Pancreas (tissue), 10 donors: Measurements from ENCODE around the gene STMN1. TPM values are rescaled to one million over a fixed set of nuclear protein-coding genes. Genes with fewer than 3 reads are reported as not detected.
A peak's percentile ranks its signal among the peaks of the same experiment; 100 is the strongest.

ENCODE experiments used
- ATAC-seq, 4 donors: fragments of 200-7000 bp; cut with Tn5 transposase; one replicate each; pipeline versions ENCODE4 v1.8.0 to v1.9.1; 2020; ENCODE audit warnings: mild to moderate bottlenecking in 4 of 4, moderate library complexity in 4 of 4
- DNase-seq, 6 donors: peaks; one replicate each; pipeline ENCODE4 v3.0.0-alpha.2; 2020
- FAIRE-seq: peaks from 2 replicates; lab custom pipeline; 2012; peaks lifted over from hg19 to GRCh38; lab: Jason Lieb, UNC
- H3K27ac ChIP-seq, 4 donors: fragments of 200-600 bp; sonication (generic); 1 replicate in 3 of 4; 2 replicates in 1 of 4; pipeline versions ENCODE4 v1.5.0 to v1.8.0; 2020
- H3K27me3 ChIP-seq, 4 donors: fragments of 200-600 bp; one replicate each; pipeline ENCODE4 v1.8.0; 2021
- H3K36me3 ChIP-seq, 3 donors: fragments of 200-600 bp; sonication (generic) in 1 of 3; one replicate each; pipeline versions ENCODE4 v1.5.0 to v1.8.0; 2020 to 2021
- H3K4me1 ChIP-seq, 3 donors: fragments of 200-600 bp; one replicate each; pipeline ENCODE4 v1.8.0; 2021
- H3K4me3 ChIP-seq, 4 donors: fragments of 200-600 bp; sonication (generic) in 2 of 4; one replicate each; pipeline versions ENCODE4 v1.5.0 to v1.8.0; 2020 to 2021
- H3K9me3 ChIP-seq, 4 donors: fragments of 200-600 bp; one replicate each; pipeline ENCODE4 v1.8.0; 2021
- CTCF ChIP-seq, 4 donors: fragments of 200-600 bp; sonication (generic) in 3 of 4; IDR thresholded peaks; one replicate each; pipeline versions ENCODE4 v1.5.0 to v1.8.0; 2021; ENCODE audit warnings: antibody characterized with exemption in 4 of 4
- WGBS, 2 donors: extraction: QIAGEN DNeasy Blood & Tissue Kit; methylation state at CpG; one replicate each; pipeline ENCODE4 v1.1.7; 2013; 5-methylcytosine and 5-hydroxymethylcytosine counted together
- intact Hi-C, 3 donors: fragments of 100-400 bp; cut with DNase I; formaldehyde crosslinking; loops; one replicate each; pipeline versions ENCODE4 v1.11.1 to v1.14.2; 2022
- polyA plus RNA-seq, 2 donors: library from polyadenylated mRNA; stranded (reverse); fragments of 200-250 nt; gene quantifications; one replicate each; pipeline ENCODE4 v1.2.3, GENCODE V29; 2013
- total RNA-seq, 6 donors: library from RNA; stranded (reverse); fragmentation: NEBNext Ultra II Directional in 4 of 6; extraction: Animal tissue kit (Norgen Biotek cat#: 25700) in 4 of 6; gene quantifications; one replicate each; pipeline versions ENCODE4 v1.2.1 to v1.2.4, GENCODE V29; 2021 to 2023
- donor health status: healthy with polysubstance abuse.
- donor health status: DM: no; HTN: no; CAD: no; lungs with moderate emphysema.
- donor health status: DM: no; HTN: no; CAD: no.
- donor health status: control.
- donor health status: control.
- donor health status: Bipolar disorder and iron deficiency.
- donor health status: DM: yes; HTN: yes; CAD: no.
- donor health status: DM: no; HTN: no; CAD: no.
- donor health status: DM: no; HTN: no; CAD: no.
- donor health status: DM: yes; HTN: yes; CAD: no.

STMN1 gene
- total and polyA plus RNA-seq, 8 donors, result 3.3 to 58.0 (median 14.0) TPM

GRCh38 chr1:25874209-25874608, 32.0 kb downstream of the STMN1 start:
- no peak for TF ChIP-seq CTCF (IDR thresholded peaks at IDR 0.05)
- no peak for DNase-seq
- no peak for ATAC-seq
- Histone ChIP-seq H3K27ac (peak overlapping the region in 2 of 4 donors; percentile 88 to 93), H3K4me3 (peak overlapping the region in 2 of 4 donors; percentile 58 to 64), H3K9me3 (no peaks in the 10 kb centered on the region), H3K4me1 (peaks cover 50 to 62% (median 55%) of the 10 kb centered on the region in 3 donors), H3K36me3 (no peaks in the 10 kb centered on the region), H3K27me3 (no peaks in the 10 kb centered on the region)
- intact Hi-C loops, result no loop called here
- no peak for FAIRE-seq
- 90 to 94% methylated on average over 3 of the region's 3 CpGs for WGBS, 2 donors

GRCh38 chr1:25873120-25873519, 33.1 kb downstream of the STMN1 start:
- no peak overlapping the region for H3K4me3 ChIP-seq
- H3K9me3 ChIP-seq, result no peaks in the 10 kb centered on the region
- H3K27ac ChIP-seq, result peak overlapping the region in 1 of 4 donors; percentile 80
- no peak for TF ChIP-seq CTCF (IDR thresholded peaks at IDR 0.05)
- H3K4me1 ChIP-seq, result peaks cover 48 to 65% (median 53%) of the 10 kb centered on the region in 3 donors
- no peak for ATAC-seq
- intact Hi-C loops, result no loop called here
- no peaks in the 10 kb centered on the region for H3K36me3 ChIP-seq
- DNase-seq, result peak in 2 of 6 donors; percentile 33 to 40
- no peak for FAIRE-seq
- H3K27me3 ChIP-seq, result no peaks in the 10 kb centered on the region
- WGBS, 2 donors, result 45 to 60% methylated on average over 3 of the region's 3 CpGs

DNA sequence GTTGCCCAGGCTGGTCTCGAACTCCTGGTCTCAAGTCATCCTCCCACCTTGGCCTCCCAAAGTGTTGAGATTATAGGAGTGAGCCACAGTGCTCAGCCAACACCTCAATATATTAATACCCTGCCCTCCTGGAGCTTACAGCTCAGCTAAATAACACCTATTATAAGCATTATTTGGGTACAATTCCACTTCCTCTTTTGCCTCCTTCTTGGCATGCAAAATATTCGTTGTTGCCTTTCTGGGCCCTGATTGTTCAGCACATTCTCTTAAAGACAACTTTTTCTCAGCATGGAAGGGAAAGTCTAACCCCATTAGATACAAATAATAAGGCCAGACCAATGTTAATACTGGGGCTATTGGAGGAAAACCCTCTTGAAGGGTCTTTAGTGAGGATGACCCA, 33.5 kb downstream of the STMN1 start:
- H3K36me3 ChIP-seq, result no peaks in the 10 kb centered on the region
- intact Hi-C loops, result no loop called here
- DNase-seq, result no peak
- no peak for TF ChIP-seq CTCF (IDR thresholded peaks at IDR 0.05)
- WGBS, 2 donors, result 51 to 54% methylated on average over 2 of the region's 2 CpGs
- ATAC-seq, result no peak
- H3K9me3 ChIP-seq, result no peaks in the 10 kb centered on the region
- H3K27me3 ChIP-seq, result no peaks in the 10 kb centered on the region
- H3K4me1 ChIP-seq, result peaks cover 53 to 69% (median 57%) of the 10 kb centered on the region in 3 donors
- no peak for FAIRE-seq
- H3K27ac ChIP-seq, result peak overlapping the region in 2 of 4 donors; percentile 28 to 80
- no peak overlapping the region for H3K4me3 ChIP-seq

- H3K27me3 ChIP-seq, result no peaks in the 10 kb centered on the region
- H3K4me1 ChIP-seq, result peaks cover 56 to 74% (median 63%) of the 10 kb centered on the region in 3 donors
- H3K27ac ChIP-seq, result peak overlapping the region; percentile 36 to 80 (median 58)
- no peak for TF ChIP-seq CTCF (IDR thresholded peaks at IDR 0.05)
- DNase-seq, result peak; percentile 68 to 94 (median 90)
- peak; percentile 59 to 70 (median 64) for ATAC-seq
- intact Hi-C loops, result no loop called here
- H3K36me3 ChIP-seq, result no peaks in the 10 kb centered on the region
- no peaks in the 10 kb centered on the region for H3K9me3 ChIP-seq
- FAIRE-seq, result no peak
- no peak overlapping the region for H3K4me3 ChIP-seq
- 34 to 35% methylated on average over 9 of the region's 9 CpGs for WGBS, 2 donors
Observed at GRCh38 chr1:25871704-25872494, 34.3 kb downstream of the STMN1 start.
